GM12865 (cell line): ENCODE results near the gene TMC5.

ENCODE experiments used
- DNase-seq: peaks from one replicate; pipeline ENCODE4 v3.0.0; 2010; ENCODE audit warnings: low read depth
- H3K4me3 ChIP-seq: 2 replicates; pipeline ENCODE4 v1.5.1; 2011; ENCODE audit warnings: mild to moderate bottlenecking, low read depth, low read length, control low read depth
- TF ChIP-seq, protein P1 (sequence below): IDR thresholded peaks from 2 replicates; pipeline ENCODE4 v1.5.1; 2011; ENCODE audit warnings: low read length, control low read depth, low read depth, inconsistent platforms; ENCODE audit not compliant: insufficient read depth; ENCODE audit errors: missing control alignments

The TMC5 gene

DNA sequence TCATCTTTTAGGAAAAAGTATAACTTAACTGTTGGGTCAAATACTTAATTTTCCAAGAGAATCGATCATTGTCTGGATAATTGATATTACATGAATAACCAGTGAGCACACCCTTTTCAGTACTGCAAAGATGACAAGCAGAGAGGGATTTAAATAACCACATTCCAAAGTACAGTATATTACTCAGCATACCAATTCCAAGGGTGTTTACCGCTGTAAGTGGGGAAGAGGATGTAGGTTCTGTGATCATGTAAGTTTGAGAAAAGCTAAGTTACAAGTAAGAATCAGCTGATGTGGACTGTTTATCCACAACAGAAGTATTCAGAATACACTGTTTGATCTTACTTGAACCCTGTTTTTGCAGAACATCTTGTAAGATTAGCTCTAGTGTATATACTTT, 98.1 kb downstream of the TMC5 start:
- H3K4me3 ChIP-seq, result no peak overlapping the region
- TF ChIP-seq, protein P1, sequence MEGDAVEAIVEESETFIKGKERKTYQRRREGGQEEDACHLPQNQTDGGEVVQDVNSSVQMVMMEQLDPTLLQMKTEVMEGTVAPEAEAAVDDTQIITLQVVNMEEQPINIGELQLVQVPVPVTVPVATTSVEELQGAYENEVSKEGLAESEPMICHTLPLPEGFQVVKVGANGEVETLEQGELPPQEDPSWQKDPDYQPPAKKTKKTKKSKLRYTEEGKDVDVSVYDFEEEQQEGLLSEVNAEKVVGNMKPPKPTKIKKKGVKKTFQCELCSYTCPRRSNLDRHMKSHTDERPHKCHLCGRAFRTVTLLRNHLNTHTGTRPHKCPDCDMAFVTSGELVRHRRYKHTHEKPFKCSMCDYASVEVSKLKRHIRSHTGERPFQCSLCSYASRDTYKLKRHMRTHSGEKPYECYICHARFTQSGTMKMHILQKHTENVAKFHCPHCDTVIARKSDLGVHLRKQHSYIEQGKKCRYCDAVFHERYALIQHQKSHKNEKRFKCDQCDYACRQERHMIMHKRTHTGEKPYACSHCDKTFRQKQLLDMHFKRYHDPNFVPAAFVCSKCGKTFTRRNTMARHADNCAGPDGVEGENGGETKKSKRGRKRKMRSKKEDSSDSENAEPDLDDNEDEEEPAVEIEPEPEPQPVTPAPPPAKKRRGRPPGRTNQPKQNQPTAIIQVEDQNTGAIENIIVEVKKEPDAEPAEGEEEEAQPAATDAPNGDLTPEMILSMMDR, result no peak
- DNase-seq, result no peak

DNA sequence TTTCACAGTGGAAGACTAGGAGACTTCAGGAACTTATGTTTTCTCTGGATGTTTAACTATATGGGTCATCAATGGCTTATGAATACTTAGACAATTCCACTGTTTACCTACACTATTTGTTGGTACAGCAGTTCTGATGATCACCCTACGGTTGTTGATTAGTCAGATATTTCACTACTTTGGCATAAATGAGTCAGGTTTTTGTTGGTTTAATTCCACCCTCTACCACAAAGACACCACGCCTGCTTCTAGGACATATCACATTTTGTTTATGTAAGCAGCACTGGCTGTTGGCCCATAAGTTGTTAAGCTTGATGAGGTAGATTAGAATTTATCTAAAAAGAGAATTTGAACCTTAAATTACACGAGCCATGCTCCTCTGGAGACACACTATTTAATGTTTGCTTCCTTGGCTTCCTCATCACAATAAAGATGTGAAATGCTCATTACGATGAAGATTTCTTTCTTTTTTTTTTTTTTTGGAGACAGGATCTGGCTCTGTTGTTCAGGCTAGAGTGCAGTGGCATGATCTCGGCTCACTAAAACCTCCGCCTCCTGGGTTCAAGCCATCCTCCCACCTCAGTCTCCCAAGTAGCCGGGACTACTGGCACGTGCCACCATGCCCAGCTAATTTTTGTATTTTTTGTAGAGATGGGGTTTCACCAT, 99.9 kb downstream of the TMC5 start:
- H3K4me3 ChIP-seq, result no peak overlapping the region
- no peak for DNase-seq
- TF ChIP-seq, protein P1, result no peak

- H3K4me3 ChIP-seq, result no peak overlapping the region
- TF ChIP-seq, protein P1, result no peak
- no peak for DNase-seq
Observed at GRCh38 chr16:19518388-19518787, 100.7 kb downstream of the TMC5 start.

DNA sequence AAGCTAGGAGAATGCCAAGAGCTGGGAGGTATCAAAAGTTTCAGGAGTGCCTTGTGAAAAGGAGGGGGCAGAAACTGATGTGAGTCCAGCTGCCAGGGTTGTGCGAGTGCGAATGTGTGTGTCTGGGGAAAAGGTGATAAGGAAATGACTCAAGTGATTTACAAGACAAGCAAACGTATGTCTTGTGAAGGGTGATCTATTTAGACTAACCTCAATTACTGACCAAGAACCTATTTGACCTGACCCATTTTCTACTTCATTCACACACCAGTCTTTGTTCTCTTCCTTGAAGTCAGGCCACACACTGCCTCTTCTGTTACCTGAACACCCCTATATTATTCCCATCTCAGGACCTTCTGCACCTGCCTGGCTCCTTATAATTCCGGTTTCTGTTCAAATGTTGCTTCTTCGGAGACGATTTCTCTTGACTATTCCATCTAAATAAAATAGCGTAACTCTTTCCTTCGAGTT, 103.2 kb downstream of the TMC5 start:
- H3K4me3 ChIP-seq, result peak overlapping the region; percentile 89
- DNase-seq, result peak; percentile 53
- TF ChIP-seq, protein P1, result no peak

DNA sequence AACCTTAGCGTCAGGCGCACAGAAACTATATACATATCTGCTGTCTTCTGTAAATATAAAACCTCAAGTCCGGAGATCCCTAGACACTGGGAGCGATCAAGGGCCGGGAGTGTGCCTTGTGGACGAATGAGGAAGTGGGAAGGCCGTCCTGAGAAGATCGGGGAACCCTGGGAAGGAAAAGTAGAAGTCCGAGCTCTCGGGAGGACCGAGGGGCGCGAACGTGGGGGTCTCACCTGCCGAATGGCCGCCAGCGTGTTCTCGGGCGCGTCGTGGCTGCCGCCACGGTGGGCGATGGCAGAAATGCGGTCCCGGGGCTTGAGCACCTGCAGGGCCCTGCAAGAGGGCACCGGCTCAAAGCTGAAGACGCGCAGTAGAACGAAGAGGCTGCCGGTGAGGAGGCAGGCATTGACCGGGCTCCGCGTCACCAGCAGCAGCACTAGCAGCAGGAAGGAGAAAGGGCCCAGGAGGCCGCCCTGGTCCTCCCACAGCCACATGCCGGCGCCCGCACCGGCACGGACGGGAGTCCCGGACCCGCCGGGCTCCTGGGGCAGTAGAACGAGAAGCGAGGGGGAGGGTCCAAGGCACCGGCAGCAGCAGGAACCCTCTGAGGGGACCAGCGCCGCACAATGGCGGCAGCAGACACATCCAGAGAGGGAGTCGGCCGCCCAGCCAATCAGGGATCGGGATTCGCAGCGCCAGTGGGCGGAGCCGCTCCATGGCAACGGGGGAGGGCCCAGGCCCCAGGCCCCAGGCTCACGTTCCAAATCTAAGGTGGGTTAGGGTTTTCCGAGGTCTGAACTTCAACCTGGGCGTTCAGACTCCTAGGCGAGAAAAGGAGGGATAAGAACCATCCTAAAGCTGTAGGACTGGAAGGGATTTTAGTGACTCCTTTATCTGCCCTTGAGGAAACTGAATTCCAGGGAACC, 104.1 kb downstream of the TMC5 start, which contains the start of gene GDE1:
GDE1 (minus strand) TSS at position 628 of the 926 bp plus-strand sequence; CDS start at position 494, 134 bp downstream.
- TF ChIP-seq, protein P1, result no peak
- DNase-seq, result peak; percentile 94
- H3K4me3 ChIP-seq, result peak within 1 kb of the TSS; percentile 89

DNA sequence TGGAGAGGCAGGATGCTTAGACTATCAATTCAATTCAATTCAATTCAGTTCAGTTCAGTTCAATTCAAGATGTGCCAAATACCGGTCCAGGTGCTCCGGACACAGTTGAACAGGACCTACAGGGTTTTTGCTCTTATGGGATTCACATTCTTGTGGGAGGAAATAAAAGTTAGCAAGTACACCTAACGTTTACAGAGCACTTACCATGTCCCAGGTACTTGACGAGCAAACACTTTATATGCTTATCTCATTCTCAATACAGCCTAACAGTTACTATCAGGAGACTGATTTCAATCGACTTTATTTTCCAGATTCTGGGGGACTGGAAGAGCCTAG, 104.7 kb downstream of the TMC5 start:
- no peak for DNase-seq
- TF ChIP-seq, protein P1, result no peak
- peak overlapping the region; percentile 89 for H3K4me3 ChIP-seq
